ENCODE data around the gene RPL21. TPM values are rescaled to one million over a fixed set of nuclear protein-coding genes. Genes with fewer than 3 reads are reported as not detected.
"Not testable (repeated sequence)": the region's sequence is repeated elsewhere in the genome, so short reads cannot be mapped to it uniquely, and the experiment has no call there.

RPL21 gene
- total and polyA plus RNA-seq, 7 experiments from 2014 or later, result 962 to 9,287 (median 2,505) TPM

DNA sequence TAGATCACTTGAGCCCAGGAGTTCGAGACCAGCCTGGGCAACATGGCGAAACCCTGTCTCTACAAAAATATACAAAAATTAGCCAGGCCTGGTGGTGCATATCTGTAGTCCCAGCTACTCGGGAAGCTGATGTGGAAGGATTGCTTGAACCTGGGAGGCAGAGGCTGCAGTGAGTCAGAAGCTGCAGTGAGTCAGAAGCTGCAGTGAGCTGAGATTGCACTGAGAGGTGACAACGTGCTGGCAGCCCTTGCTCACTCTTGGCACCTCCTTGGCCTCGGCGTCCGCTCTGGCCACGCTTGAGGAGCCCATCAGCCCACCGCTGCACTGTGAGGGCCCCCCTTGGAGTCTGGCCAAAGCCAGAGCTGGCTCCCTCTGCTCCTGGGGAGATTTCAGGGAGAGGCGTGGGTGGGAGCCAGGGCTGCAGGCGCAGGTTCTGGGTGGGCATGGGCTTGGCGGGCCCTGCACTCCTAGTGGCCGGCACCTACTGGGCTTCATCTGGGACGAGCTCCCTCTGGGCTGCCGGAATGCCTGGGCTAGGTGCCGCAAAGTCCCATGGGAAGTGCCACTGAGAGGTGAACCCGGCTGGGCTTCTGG, 39.5 kb upstream of the RPL21 start:
- Mint-ChIP-seq H3K4me3 (no peak overlapping the region), H3K4me1 (peaks cover 0 to 6% (median 0%) of the 10 kb centered on the region in 7 donors), H3K36me3 (peaks cover 0 to 7% (median 0%) of the 10 kb centered on the region in 5 donors), H3K9me3 (peaks cover 0 to 34% (median 8%) of the 10 kb centered on the region in 11 donors), H3K27me3 (peaks cover 0 to 4% (median 0%) of the 10 kb centered on the region in 5 donors), H3K27ac (no peak overlapping the region)
- ChIA-PET POLR2A (no interaction called here), CTCF (no interaction called here)
- Histone ChIP-seq H3K36me3 (ENCODE audit: control insufficient read depth in 2 of 3, insufficient read depth in 3 of 3, low read length in 3 of 3) (no peaks in the 10 kb centered on the region), H3K4me3 (ENCODE audit: low read length) (no peak overlapping the region), H3K9me3 (ENCODE audit: control insufficient read depth in 2 of 3, low read length in 3 of 3) (peaks cover 0 to 4% (median 0%) of the 10 kb centered on the region in 3 experiments), H3K27me3 (ENCODE audit: control insufficient read depth in 2 of 2, insufficient read depth in 2 of 2, low read length in 2 of 2) (no peaks in the 10 kb centered on the region), H3K4me1 (ENCODE audit: control insufficient read depth in 2 of 2, insufficient read depth in 2 of 2, low read length in 2 of 2) (no peaks in the 10 kb centered on the region), H3K27ac (ENCODE audit: low read depth, low read length) (no peak overlapping the region)
- intact Hi-C loops (cut with micrococcal nuclease), result no loop called here
- DNase-seq (no peak), ATAC-seq (no peak)

DNA sequence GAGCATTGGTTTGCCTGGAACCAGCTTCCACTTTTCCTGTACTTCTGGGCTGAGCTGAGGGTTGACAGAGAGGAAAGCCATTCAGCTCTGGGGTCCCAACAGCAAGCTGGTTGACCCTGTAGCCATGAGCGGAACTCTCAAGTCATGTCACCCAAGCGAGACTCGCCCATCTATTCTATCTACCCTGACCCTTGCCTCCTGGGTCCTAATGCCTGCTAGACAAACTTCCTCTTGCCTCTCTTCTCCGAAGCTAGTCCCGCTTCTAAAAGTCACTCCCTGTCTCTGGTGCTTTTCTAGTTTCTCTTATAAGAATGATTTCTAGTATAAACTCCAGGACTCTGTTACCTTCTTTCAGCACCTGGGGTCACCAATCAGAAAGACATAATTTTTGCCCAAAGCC, 38.0 kb upstream of the RPL21 start:
- H3K27ac ChIP-seq (ENCODE audit: low read depth, low read length); POLR2A ChIA-PET; intact Hi-C loops (cut with micrococcal nuclease); H3K4me1 Mint-ChIP-seq; H3K27me3 Mint-ChIP-seq; H3K36me3 ChIP-seq (ENCODE audit: control insufficient read depth in 2 of 3, insufficient read depth in 3 of 3, low read length in 3 of 3); ATAC-seq; H3K4me1 ChIP-seq (ENCODE audit: control insufficient read depth in 2 of 2, insufficient read depth in 2 of 2, low read length in 2 of 2); H3K27ac Mint-ChIP-seq; H3K27me3 ChIP-seq (ENCODE audit: control insufficient read depth in 2 of 2, insufficient read depth in 2 of 2, low read length in 2 of 2); CTCF ChIA-PET; DNase-seq; H3K9me3 ChIP-seq (ENCODE audit: control insufficient read depth in 2 of 3, low read length in 3 of 3); H3K4me3 ChIP-seq (ENCODE audit: low read length): not testable (repeated sequence)
- H3K4me3 Mint-ChIP-seq, result peak overlapping the region in 1 of 10 donors; percentile 13
- H3K36me3 Mint-ChIP-seq, result peaks cover 0 to 10% (median 1%) of the 10 kb centered on the region in 5 donors
- H3K9me3 Mint-ChIP-seq, result peaks cover 0 to 33% (median 6%) of the 10 kb centered on the region in 11 donors

DNA sequence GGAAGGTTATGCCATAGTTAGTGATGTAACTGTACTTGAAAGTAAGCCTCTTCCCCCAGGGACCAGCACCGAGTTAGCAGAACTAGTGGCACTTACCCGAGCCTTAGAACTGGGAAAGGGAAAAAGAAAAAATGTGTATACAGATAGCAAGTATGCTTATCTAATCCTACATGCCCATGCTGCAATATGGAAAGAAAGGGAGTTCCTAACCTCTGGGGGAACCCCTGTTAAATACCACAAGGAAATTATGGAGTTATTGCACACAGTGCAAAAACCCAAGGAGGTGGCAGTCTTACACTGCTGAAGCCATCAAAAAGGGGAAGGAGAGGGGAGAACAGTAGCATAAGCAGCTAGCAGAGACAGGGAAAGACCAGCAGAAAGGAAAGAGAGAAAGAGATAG, 33.6 kb upstream of the RPL21 start:
- ATAC-seq; H3K4me1 ChIP-seq (ENCODE audit: control insufficient read depth in 2 of 2, insufficient read depth in 2 of 2, low read length in 2 of 2); H3K27me3 ChIP-seq (ENCODE audit: control insufficient read depth in 2 of 2, insufficient read depth in 2 of 2, low read length in 2 of 2); H3K36me3 ChIP-seq (ENCODE audit: control insufficient read depth in 2 of 3, insufficient read depth in 3 of 3, low read length in 3 of 3); H3K4me1 Mint-ChIP-seq; H3K4me3 ChIP-seq (ENCODE audit: low read length); intact Hi-C loops (cut with micrococcal nuclease); H3K27ac ChIP-seq (ENCODE audit: low read depth, low read length); POLR2A ChIA-PET; H3K9me3 ChIP-seq (ENCODE audit: control insufficient read depth in 2 of 3, low read length in 3 of 3); H3K4me3 Mint-ChIP-seq; H3K9me3 Mint-ChIP-seq; DNase-seq; CTCF ChIA-PET: not testable (repeated sequence)
- H3K27me3 Mint-ChIP-seq, result peaks cover 0 to 19% (median 11%) of the 10 kb centered on the region in 5 donors
- H3K36me3 Mint-ChIP-seq, result peaks cover 0 to 23% (median 11%) of the 10 kb centered on the region in 5 donors
- H3K27ac Mint-ChIP-seq, result peak overlapping the region in 1 of 9 donors; percentile 62

DNA sequence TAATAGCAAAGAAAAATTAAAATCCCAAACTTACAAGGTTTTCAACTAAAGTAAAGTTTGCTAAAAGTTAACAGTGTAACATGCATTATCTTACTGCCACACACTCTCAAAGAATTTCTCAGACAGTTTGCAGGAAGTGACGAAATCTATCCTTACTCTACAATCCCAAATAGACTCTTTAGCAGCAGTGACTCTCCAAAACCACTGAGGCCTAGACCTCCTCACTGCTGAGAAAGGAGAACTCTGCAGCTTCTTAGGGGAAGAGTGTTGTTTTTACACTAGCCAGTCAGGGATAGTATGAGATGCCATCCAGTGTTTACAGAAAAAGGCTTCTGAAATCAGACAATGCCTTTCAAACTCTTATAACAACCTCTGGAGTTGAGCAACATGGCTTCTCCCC, 32.5 kb upstream of the RPL21 start:
- H3K4me1 Mint-ChIP-seq; CTCF ChIA-PET; ATAC-seq; H3K27me3 ChIP-seq (ENCODE audit: control insufficient read depth in 2 of 2, insufficient read depth in 2 of 2, low read length in 2 of 2); H3K4me1 ChIP-seq (ENCODE audit: control insufficient read depth in 2 of 2, insufficient read depth in 2 of 2, low read length in 2 of 2); H3K27ac ChIP-seq (ENCODE audit: low read depth, low read length); H3K36me3 ChIP-seq (ENCODE audit: control insufficient read depth in 2 of 3, insufficient read depth in 3 of 3, low read length in 3 of 3); H3K4me3 ChIP-seq (ENCODE audit: low read length); H3K9me3 Mint-ChIP-seq; POLR2A ChIA-PET; H3K27ac Mint-ChIP-seq; H3K9me3 ChIP-seq (ENCODE audit: control insufficient read depth in 2 of 3, low read length in 3 of 3); intact Hi-C loops (cut with micrococcal nuclease); H3K4me3 Mint-ChIP-seq; DNase-seq: not testable (repeated sequence)
- H3K36me3 Mint-ChIP-seq, result peaks cover 0 to 23% (median 11%) of the 10 kb centered on the region in 5 donors
- peaks cover 0 to 18% (median 11%) of the 10 kb centered on the region in 5 donors for H3K27me3 Mint-ChIP-seq

DNA sequence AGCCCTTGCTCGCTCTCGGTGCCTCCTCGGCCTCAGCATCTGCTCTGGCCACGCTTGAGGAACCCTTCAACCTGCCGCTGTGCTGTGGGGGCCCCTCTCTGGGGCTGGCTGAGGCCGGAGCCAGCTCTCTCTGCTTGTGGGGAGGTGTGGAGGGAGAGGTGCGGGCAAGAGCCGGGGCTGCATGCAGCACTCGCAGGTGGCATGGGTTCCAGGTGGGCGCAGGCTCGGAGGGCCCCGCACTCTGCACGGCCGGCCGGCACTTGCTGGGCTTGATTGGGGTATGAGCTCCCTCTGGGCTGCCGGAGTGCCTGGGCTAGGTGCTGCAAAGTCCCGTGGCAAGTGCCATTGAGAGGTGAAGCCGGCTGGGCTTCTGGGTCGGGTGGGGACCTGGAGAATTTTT, 31.7 kb upstream of the RPL21 start:
- ChIA-PET POLR2A (no interaction called here), CTCF (no interaction called here)
- no peaks in the 10 kb centered on the region for H3K4me1 Mint-ChIP-seq
- peaks cover 0 to 2% (median 0%) of the 10 kb centered on the region in 11 donors for H3K9me3 Mint-ChIP-seq
- intact Hi-C loops (cut with micrococcal nuclease), result no loop called here
- Histone ChIP-seq H3K27ac (ENCODE audit: low read depth, low read length) (no peak overlapping the region), H3K9me3 (ENCODE audit: control insufficient read depth in 2 of 3, low read length in 3 of 3) (no peaks in the 10 kb centered on the region), H3K4me1 (ENCODE audit: control insufficient read depth in 2 of 2, insufficient read depth in 2 of 2, low read length in 2 of 2) (no peaks in the 10 kb centered on the region), H3K4me3 (ENCODE audit: low read length) (no peak overlapping the region), H3K36me3 (ENCODE audit: control insufficient read depth in 2 of 3, insufficient read depth in 3 of 3, low read length in 3 of 3) (no peaks in the 10 kb centered on the region), H3K27me3 (ENCODE audit: control insufficient read depth in 2 of 2, insufficient read depth in 2 of 2, low read length in 2 of 2) (no peaks in the 10 kb centered on the region)
- ATAC-seq (no peak), DNase-seq (no peak)
- no peak overlapping the region for H3K27ac Mint-ChIP-seq
- no peak overlapping the region for H3K4me3 Mint-ChIP-seq
- H3K27me3 Mint-ChIP-seq, result peaks cover 0 to 18% (median 11%) of the 10 kb centered on the region in 5 donors
- H3K36me3 Mint-ChIP-seq, result peaks cover 0 to 23% (median 11%) of the 10 kb centered on the region in 5 donors

DNA sequence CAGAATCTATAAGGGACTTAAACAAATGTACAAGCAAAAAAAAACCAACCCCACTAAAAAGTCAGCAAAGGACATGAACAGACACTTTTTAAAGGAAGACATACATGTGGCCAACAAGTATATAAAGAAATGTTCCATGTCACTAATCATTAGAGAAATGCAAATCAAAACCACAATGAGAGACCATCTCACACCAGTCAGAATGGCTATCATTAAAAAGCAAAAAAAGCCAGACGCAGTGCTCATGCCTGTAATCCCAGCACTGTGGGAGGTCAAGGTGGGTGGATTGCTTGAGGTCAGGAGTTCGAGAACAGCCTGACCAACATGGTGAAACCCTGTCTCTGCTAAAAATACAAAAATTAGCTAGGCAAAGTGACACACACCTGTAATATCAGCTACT, 29.3 kb upstream of the RPL21 start:
- H3K9me3 ChIP-seq (ENCODE audit: control insufficient read depth in 2 of 3, low read length in 3 of 3); H3K27me3 ChIP-seq (ENCODE audit: control insufficient read depth in 2 of 2, insufficient read depth in 2 of 2, low read length in 2 of 2); H3K27ac ChIP-seq (ENCODE audit: low read depth, low read length); H3K4me3 Mint-ChIP-seq; CTCF ChIA-PET; ATAC-seq; H3K27ac Mint-ChIP-seq; H3K36me3 ChIP-seq (ENCODE audit: control insufficient read depth in 2 of 3, insufficient read depth in 3 of 3, low read length in 3 of 3); H3K4me3 ChIP-seq (ENCODE audit: low read length); H3K4me1 ChIP-seq (ENCODE audit: control insufficient read depth in 2 of 2, insufficient read depth in 2 of 2, low read length in 2 of 2); intact Hi-C loops (cut with micrococcal nuclease); POLR2A ChIA-PET; DNase-seq; H3K9me3 Mint-ChIP-seq: not testable (repeated sequence)
- Mint-ChIP-seq H3K27me3 (peaks cover 5 to 18% (median 13%) of the 10 kb centered on the region in 5 donors), H3K4me1 (peaks cover 0 to 16% (median 10%) of the 10 kb centered on the region in 7 donors), H3K36me3 (peaks cover 0 to 23% (median 11%) of the 10 kb centered on the region in 5 donors)

DNA sequence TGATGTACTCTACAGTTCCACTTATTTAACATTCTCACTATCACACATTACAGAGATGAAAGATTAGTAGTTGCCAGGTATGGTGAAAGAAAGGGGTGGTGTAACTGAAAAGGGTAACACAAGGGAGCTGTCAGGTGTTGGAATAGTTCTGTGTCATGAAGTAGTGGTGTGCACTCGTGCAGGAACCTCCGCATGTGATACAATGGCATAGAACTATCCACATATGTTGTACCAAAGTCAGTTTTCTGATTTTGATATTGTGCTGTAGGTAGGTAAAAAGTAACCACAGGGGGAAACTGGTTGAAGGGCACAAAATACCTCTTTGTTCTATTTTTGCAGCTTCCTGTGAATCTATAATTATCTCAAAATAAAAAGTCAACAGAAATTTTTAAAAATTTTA, 24.4 kb upstream of the RPL21 start:
- Histone ChIP-seq H3K36me3 (ENCODE audit: control insufficient read depth in 2 of 3, insufficient read depth in 3 of 3, low read length in 3 of 3) (no peaks in the 10 kb centered on the region), H3K27me3 (ENCODE audit: control insufficient read depth in 2 of 2, insufficient read depth in 2 of 2, low read length in 2 of 2) (no peaks in the 10 kb centered on the region), H3K9me3 (ENCODE audit: control insufficient read depth in 2 of 3, low read length in 3 of 3) (peaks cover 0 to 1% (median 0%) of the 10 kb centered on the region in 3 experiments), H3K4me1 (ENCODE audit: control insufficient read depth in 2 of 2, insufficient read depth in 2 of 2, low read length in 2 of 2) (peaks cover 0 to 8% of the 10 kb centered on the region in 2 donors), H3K27ac (ENCODE audit: low read depth, low read length) (no peak overlapping the region), H3K4me3 (ENCODE audit: low read length) (no peak overlapping the region)
- Mint-ChIP-seq H3K27me3 (peaks cover 0 to 18% (median 0%) of the 10 kb centered on the region in 5 donors), H3K27ac (peak overlapping the region in 1 of 9 donors; percentile 72), H3K4me1 (peaks cover 0 to 27% (median 10%) of the 10 kb centered on the region in 7 donors), H3K9me3 (peaks cover 0 to 24% (median 8%) of the 10 kb centered on the region in 11 donors), H3K36me3 (peaks cover 0 to 2% (median 0%) of the 10 kb centered on the region in 5 donors), H3K4me3 (peak overlapping the region in 7 of 10 donors; percentile 1 to 48 (median 21))
- ATAC-seq (no peak), DNase-seq (peak in 2 of 9 donors; percentile 4 to 11)
- intact Hi-C loops (cut with micrococcal nuclease), result no loop called here
- ChIA-PET POLR2A (no interaction called here), CTCF (interaction anchor here (0.9 kb wide), 1 partner anchor 13 kb away, joined by 3 read pairs; no protein-coding TSS in a partner anchor)

Measured in naive thymus-derived CD4-positive, alpha-beta T cell (primary cell).